Measurements from ENCODE around the gene MTUS2.

Gene MTUS2

DNA sequence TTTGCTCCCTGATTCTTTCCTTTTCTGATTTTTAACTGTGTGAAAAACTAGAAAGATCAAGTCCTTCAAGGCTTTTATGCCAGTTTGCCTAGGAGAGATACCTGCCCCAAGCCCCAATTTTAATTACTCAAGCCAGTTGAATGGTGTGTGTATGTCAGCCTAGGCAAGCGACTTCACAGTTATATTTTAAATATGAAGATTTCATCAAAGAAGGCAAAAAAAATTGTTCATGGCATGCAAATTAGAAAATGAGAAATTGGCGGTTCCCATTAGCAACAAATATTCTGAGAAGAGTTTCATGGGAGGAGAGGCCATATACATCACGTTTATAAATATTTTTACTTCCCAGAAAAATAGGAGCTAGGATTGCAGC is 607.8 kb downstream of the MTUS2 start:
- peak overlapping the region; percentile 69 to 79 for H3K4me3 ChIP-seq (ENCODE audit: low read length in 2 of 2)

DNA sequence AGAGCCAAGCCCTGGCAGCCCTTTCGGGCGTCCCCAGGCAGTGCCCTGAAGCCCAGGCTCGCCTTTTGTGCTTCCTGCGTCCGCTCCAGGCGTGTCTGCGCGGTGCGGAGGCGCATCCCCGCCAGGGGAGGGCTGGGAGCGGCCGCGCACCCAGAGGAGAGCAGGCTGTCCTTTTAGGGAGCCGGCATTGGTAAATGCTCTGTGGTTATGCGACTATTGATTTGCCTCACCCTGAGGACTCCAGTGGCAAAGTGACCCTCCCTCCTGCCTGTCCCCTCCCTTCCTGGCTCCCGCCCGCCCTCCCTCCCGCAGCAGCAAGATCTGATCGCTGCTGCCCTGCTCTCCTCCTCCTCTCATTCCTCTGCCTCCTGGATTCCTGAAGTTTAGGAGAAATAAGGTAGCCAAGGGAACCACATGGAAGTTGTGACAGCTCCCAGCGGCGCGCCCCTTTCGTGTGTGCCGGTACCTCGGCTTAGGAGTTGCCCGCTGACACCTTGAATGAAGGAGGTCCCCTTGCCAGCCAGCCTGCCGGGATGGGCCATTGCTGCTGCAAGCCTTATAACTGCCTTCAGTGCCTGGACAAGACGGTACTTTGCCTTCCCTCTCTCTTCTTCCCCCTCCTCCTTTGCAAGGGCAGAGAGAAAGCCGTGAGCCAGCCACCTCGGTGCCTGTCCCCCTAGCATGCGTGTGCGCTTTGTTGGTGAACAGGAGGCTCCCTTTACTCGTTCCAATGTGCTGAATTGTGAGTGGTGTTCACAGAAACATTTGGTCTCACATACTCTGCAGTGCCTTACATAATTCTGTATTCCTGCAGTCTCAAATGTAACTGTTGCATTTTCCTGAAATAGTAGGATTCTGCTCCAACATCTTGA is 608.4 kb downstream of the MTUS2 start:
- H3K27me3 ChIP-seq (ENCODE audit: control insufficient read depth in 1 of 2, insufficient read depth in 2 of 2, low read length in 2 of 2) = no peaks in the 10 kb centered on the region
- no peaks in the 10 kb centered on the region for H3K36me3 ChIP-seq (ENCODE audit: control insufficient read depth in 2 of 2, insufficient read depth in 2 of 2, low read length in 2 of 2)
- peak overlapping the region; percentile 69 to 79 for H3K4me3 ChIP-seq (ENCODE audit: low read length in 2 of 2)
- H3K9ac ChIP-seq (ENCODE audit: low read length in 2 of 2) = peak overlapping the region; percentile 44 to 64
- H3K27ac ChIP-seq (ENCODE audit: low read length) = peak overlapping the region; percentile 75
- H3K4me1 ChIP-seq (ENCODE audit: control insufficient read depth, insufficient read depth, low read length) = peaks cover 3% of the 10 kb centered on the region
- peaks cover 0 to 2% of the 10 kb centered on the region in 2 donors for H3K9me3 ChIP-seq (ENCODE audit: control insufficient read depth in 2 of 2, low read length in 2 of 2)

More for the DNA sequence above, 607.8 kb downstream of the MTUS2 start:
- Histone ChIP-seq H3K9ac (ENCODE audit: low read length in 2 of 2) (peak overlapping the region; percentile 33 to 64), H3K27me3 (ENCODE audit: control insufficient read depth in 1 of 2, insufficient read depth in 2 of 2, low read length in 2 of 2) (no peaks in the 10 kb centered on the region), H3K27ac (ENCODE audit: low read length) (peak overlapping the region; percentile 46), H3K36me3 (ENCODE audit: control insufficient read depth in 2 of 2, insufficient read depth in 2 of 2, low read length in 2 of 2) (no peaks in the 10 kb centered on the region), H3K4me1 (ENCODE audit: control insufficient read depth, insufficient read depth, low read length) (no peaks in the 10 kb centered on the region), H3K9me3 (ENCODE audit: control insufficient read depth in 2 of 2, low read length in 2 of 2) (peaks cover 0 to 2% of the 10 kb centered on the region in 2 donors)

DNA sequence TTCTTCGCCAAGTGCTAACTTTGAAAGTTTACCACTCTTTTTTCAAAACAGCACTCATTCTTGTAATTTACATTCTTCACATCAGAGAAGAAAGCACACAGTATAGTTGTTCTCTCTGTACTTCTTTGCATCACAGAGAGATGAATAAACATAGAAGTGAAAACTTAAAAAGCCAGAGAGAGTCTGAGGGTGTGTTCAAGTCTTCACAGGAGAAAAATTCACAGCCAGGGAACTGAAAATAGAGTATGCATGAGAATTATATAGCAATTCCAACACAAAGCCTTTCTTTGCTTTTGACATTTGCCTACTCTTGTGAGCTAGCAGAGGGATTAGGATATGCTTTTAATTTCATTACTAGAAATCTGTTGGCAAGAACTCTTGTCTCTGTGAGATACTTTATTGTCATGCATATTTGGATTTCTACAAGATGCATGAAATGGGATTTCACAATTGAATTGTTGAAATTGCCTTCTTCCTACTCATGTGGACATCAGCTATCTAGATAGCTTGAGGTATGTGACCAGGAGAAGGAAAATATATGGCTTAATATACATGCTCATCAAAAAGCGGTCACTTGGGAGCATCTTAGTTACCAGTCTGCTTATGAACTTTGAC is 609.3 kb downstream of the MTUS2 start:
- Histone ChIP-seq H3K27ac (ENCODE audit: low read length) (peak overlapping the region; percentile 75), H3K9me3 (ENCODE audit: control insufficient read depth in 2 of 2, low read length in 2 of 2) (peaks cover 0 to 2% of the 10 kb centered on the region in 2 donors), H3K4me1 (ENCODE audit: control insufficient read depth, insufficient read depth, low read length) (peaks cover 8% of the 10 kb centered on the region), H3K4me3 (ENCODE audit: low read length in 2 of 2) (peak overlapping the region; percentile 69 to 79), H3K36me3 (ENCODE audit: control insufficient read depth in 2 of 2, insufficient read depth in 2 of 2, low read length in 2 of 2) (no peaks in the 10 kb centered on the region), H3K27me3 (ENCODE audit: control insufficient read depth in 1 of 2, insufficient read depth in 2 of 2, low read length in 2 of 2) (no peaks in the 10 kb centered on the region), H3K9ac (ENCODE audit: low read length in 2 of 2) (no peak overlapping the region)

DNA sequence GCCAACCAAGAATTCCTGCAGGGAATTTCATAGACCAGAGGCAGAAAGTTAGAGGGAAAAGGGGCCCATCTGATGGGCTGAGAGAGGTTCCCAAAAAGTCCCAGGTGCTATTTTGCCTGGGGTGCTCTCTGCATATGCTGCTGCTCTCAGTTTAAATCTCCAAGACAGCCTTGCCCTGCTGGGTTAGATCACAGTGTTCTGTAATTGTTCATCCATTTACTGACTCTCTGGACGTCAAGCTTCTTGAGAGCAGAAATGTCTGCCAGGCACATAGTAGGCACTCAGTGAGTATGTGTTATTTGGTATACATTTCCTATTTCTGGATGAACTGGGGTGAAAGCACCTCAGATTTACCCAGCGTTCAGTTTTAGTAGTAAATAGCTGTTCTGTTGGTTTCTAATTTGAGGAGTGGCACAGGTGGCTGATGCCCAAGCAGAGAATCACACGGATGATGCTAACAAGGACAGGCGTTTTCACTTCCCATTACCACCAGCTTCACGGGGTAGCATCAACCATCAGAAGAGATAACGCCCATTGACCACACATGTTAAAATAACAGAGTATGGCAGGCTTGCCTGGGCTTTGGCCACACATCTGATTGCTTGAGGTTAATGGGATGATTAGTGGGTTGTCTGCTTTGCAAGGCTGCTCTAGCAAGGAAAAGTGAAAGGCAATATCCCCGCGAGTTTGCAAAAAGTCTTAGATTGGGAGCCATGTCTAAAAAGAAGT is 614.2 kb downstream of the MTUS2 start:
- peak overlapping the region; percentile 36 to 47 for H3K4me3 ChIP-seq (ENCODE audit: low read length in 2 of 2)
- no peaks in the 10 kb centered on the region for H3K27me3 ChIP-seq (ENCODE audit: control insufficient read depth in 1 of 2, insufficient read depth in 2 of 2, low read length in 2 of 2)
- peaks cover 45% of the 10 kb centered on the region for H3K4me1 ChIP-seq (ENCODE audit: control insufficient read depth, insufficient read depth, low read length)
- peak overlapping the region; percentile 77 for H3K27ac ChIP-seq (ENCODE audit: low read length)
- no peaks in the 10 kb centered on the region for H3K36me3 ChIP-seq (ENCODE audit: control insufficient read depth in 2 of 2, insufficient read depth in 2 of 2, low read length in 2 of 2)
- H3K9me3 ChIP-seq (ENCODE audit: control insufficient read depth in 2 of 2, low read length in 2 of 2) = no peaks in the 10 kb centered on the region
- no peak overlapping the region for H3K9ac ChIP-seq (ENCODE audit: low read length in 2 of 2)

DNA sequence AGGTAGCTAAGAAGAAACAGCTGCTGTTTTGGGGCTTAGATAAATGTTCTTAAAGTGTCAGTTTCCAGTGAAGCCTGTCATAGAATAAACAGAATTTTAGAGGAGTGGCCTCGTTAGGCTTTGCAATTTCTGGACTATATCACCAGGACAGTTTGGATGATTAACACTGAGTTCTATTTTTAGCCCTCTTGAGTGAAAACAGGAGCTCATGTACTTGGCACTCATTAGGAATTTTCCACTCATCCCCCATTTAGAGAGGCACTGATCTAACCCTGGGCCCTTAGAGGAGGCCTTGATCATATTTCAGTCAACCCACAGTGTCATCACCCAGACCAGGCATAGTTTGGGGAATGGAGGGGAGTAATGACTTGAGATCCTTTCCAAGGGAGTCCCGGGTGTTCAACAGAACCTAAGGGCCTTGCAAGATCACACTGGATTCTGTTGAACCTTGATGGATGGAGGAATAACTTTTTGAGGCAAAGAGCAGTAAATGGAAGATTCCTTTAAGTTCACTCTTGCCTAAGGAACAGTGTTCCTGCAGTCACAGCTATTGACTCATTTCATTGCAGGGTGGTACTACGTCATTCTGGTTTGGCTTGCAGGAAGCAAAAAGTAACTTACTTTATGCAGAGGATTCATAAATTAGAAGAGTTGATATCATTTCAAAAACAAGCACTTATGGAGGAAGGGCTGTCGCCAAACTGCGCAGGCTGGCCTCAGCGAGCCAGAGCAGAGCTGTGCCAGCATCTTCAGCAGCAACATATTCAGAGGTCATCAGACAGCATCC is 615.2 kb downstream of the MTUS2 start:
- Histone ChIP-seq H3K36me3 (ENCODE audit: control insufficient read depth in 2 of 2, insufficient read depth in 2 of 2, low read length in 2 of 2) (no peaks in the 10 kb centered on the region), H3K27me3 (ENCODE audit: control insufficient read depth in 1 of 2, insufficient read depth in 2 of 2, low read length in 2 of 2) (no peaks in the 10 kb centered on the region), H3K9ac (ENCODE audit: low read length in 2 of 2) (no peak overlapping the region), H3K27ac (ENCODE audit: low read length) (peak overlapping the region; percentile 77), H3K9me3 (ENCODE audit: control insufficient read depth in 2 of 2, low read length in 2 of 2) (no peaks in the 10 kb centered on the region), H3K4me1 (ENCODE audit: control insufficient read depth, insufficient read depth, low read length) (peaks cover 45% of the 10 kb centered on the region), H3K4me3 (ENCODE audit: low read length in 2 of 2) (peak overlapping the region; percentile 36 to 47)

DNA sequence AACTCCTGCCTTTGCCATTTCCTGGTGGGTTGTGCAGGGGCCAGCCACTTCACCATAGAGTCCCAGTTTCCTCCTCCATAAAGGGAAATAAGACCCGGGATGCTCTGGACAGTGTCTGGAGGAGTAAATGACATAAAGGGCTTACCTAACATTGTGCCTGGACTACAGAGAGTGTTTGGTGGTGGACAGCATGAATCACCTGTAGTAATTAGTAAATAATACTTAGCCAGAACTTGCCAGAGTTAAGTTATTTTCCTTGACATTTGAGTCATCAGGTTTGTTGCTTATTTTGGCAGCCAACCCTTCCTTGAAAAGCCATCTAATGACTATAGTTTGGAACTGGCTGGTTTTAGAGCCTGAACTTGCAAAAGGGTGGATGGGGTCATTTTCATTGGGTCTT is 616.2 kb downstream of the MTUS2 start:
- Histone ChIP-seq H3K4me3 (ENCODE audit: low read length in 2 of 2) (peak overlapping the region in 1 of 2 donors; percentile 15), H3K4me1 (ENCODE audit: control insufficient read depth, insufficient read depth, low read length) (peaks cover 45% of the 10 kb centered on the region), H3K9me3 (ENCODE audit: control insufficient read depth in 2 of 2, low read length in 2 of 2) (no peaks in the 10 kb centered on the region), H3K9ac (ENCODE audit: low read length in 2 of 2) (no peak overlapping the region), H3K27ac (ENCODE audit: low read length) (peak overlapping the region; percentile 77), H3K27me3 (ENCODE audit: control insufficient read depth in 1 of 2, insufficient read depth in 2 of 2, low read length in 2 of 2) (no peaks in the 10 kb centered on the region), H3K36me3 (ENCODE audit: control insufficient read depth in 2 of 2, insufficient read depth in 2 of 2, low read length in 2 of 2) (no peaks in the 10 kb centered on the region)

DNA sequence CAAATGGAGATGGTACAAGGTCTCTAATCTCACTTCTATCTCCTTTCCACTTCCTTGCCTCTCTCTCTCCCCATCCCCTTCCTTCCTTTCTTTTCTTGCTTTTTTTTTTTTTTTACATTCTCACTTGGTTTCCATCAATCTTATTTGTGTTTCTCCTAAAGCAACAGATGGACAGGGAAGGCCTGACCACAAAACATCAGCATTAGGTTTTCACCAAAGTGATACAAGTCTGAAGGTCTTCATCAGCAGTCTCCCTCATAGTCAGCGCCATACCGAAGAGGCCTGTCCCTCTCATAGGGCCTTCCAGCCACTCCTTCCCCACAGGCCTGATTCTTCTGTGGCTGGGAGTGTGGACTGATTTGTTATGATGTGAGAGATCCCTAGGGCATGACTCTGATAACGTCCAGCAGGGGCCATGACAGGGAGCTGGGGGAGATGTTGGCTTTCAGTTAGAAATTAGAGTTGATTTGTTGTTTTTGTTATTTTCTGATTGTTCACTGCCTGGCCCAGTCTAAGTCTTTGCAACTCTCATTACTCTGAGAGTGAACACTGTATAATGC is 616.7 kb downstream of the MTUS2 start:
- peaks cover 45% of the 10 kb centered on the region for H3K4me1 ChIP-seq (ENCODE audit: control insufficient read depth, insufficient read depth, low read length)
- no peaks in the 10 kb centered on the region for H3K9me3 ChIP-seq (ENCODE audit: control insufficient read depth in 2 of 2, low read length in 2 of 2)

DNA sequence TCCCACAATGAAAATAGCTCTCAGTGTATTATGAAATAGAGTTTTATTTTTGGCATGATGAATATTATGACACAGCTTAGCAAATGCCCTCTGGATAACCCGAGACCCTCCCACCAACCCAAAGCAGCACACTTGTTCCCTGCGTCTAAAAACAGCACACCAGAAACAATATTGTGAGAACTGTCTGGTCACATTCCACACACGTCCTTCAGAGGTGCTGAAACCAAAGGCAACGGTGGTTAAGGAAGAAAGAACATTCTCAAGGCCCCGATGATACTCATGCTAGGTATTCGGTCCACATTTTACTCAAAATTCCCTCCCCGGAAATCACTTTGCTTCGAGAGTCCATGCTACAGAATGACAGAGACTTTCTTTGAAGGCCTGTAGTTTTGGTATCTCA is 618.6 kb downstream of the MTUS2 start:
- no peak overlapping the region for H3K9ac ChIP-seq (ENCODE audit: low read length in 2 of 2)
- H3K9me3 ChIP-seq (ENCODE audit: control insufficient read depth in 2 of 2, low read length in 2 of 2) = no peaks in the 10 kb centered on the region
- no peak overlapping the region for H3K4me3 ChIP-seq (ENCODE audit: low read length in 2 of 2)
- no peaks in the 10 kb centered on the region for H3K27me3 ChIP-seq (ENCODE audit: control insufficient read depth in 1 of 2, insufficient read depth in 2 of 2, low read length in 2 of 2)
- H3K27ac ChIP-seq (ENCODE audit: low read length) = no peak overlapping the region
- peaks cover 0 to 3% of the 10 kb centered on the region in 2 donors for H3K36me3 ChIP-seq (ENCODE audit: control insufficient read depth in 2 of 2, insufficient read depth in 2 of 2, low read length in 2 of 2)
- peaks cover 47% of the 10 kb centered on the region for H3K4me1 ChIP-seq (ENCODE audit: control insufficient read depth, insufficient read depth, low read length)

More for the DNA sequence above, 616.7 kb downstream of the MTUS2 start:
- Histone ChIP-seq H3K27me3 (ENCODE audit: control insufficient read depth in 1 of 2, insufficient read depth in 2 of 2, low read length in 2 of 2) (no peaks in the 10 kb centered on the region), H3K9ac (ENCODE audit: low read length in 2 of 2) (no peak overlapping the region), H3K27ac (ENCODE audit: low read length) (peak overlapping the region; percentile 77), H3K4me3 (ENCODE audit: low read length in 2 of 2) (peak overlapping the region in 1 of 2 donors; percentile 23), H3K36me3 (ENCODE audit: control insufficient read depth in 2 of 2, insufficient read depth in 2 of 2, low read length in 2 of 2) (no peaks in the 10 kb centered on the region)

DNA sequence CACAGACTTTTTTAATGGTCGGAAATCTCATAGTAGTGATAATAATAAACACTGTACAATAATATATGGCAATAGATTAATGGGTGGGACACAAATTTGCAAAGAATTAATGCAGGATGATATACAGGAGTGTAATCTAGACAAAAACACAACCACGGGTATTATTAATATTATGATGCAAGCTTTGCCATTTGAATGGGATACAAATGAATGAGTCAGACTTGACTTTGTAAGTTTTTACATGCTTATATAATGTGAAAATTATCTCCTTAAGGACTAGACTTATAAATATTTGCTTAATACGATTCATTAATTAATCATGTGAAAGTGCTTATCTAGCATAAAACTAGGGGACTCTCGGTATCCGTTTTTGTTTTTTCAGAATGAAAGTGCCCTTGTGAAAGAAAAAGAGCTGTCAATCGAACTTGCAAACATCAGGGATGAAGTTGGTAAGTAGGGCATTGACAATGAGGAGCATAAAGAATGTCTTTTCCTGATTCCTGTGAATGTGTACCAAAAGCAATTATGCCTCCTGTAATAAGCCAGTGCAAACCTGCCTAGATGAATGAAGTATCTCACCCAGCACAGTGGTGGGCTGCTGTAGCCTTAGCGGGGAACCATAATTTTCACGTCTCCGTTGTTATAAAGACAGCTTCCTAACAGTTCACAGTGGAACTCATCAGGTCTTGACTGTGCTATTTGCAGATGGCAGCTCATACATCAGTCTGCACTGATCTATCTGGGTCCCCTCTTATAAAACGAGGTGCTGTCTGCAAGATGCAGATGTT is 619.7 kb downstream of the MTUS2 start:
- H3K9me3 ChIP-seq (ENCODE audit: control insufficient read depth in 2 of 2, low read length in 2 of 2) = no peaks in the 10 kb centered on the region
- no peak overlapping the region for H3K9ac ChIP-seq (ENCODE audit: low read length in 2 of 2)
- no peaks in the 10 kb centered on the region for H3K27me3 ChIP-seq (ENCODE audit: control insufficient read depth in 1 of 2, insufficient read depth in 2 of 2, low read length in 2 of 2)
- peaks cover 0 to 3% of the 10 kb centered on the region in 2 donors for H3K36me3 ChIP-seq (ENCODE audit: control insufficient read depth in 2 of 2, insufficient read depth in 2 of 2, low read length in 2 of 2)
- peaks cover 38% of the 10 kb centered on the region for H3K4me1 ChIP-seq (ENCODE audit: control insufficient read depth, insufficient read depth, low read length)
- no peak overlapping the region for H3K4me3 ChIP-seq (ENCODE audit: low read length in 2 of 2)
- no peak overlapping the region for H3K27ac ChIP-seq (ENCODE audit: low read length)

Measured in stomach smooth muscle (tissue), 2 donors.